ENCODE measurements around the gene GINS1. TPM values are rescaled to one million over a fixed set of nuclear protein-coding genes. Genes with fewer than 3 reads are reported as not detected.
A peak's percentile ranks its signal among the peaks of the same experiment; 100 is the strongest.
"Not testable (repeated sequence)": the region's sequence is repeated elsewhere in the genome, so short reads cannot be mapped to it uniquely, and the experiment has no call there.

Gene GINS1
- total RNA-seq, 1 donor from 2014 or later: 0.58 TPM

DNA sequence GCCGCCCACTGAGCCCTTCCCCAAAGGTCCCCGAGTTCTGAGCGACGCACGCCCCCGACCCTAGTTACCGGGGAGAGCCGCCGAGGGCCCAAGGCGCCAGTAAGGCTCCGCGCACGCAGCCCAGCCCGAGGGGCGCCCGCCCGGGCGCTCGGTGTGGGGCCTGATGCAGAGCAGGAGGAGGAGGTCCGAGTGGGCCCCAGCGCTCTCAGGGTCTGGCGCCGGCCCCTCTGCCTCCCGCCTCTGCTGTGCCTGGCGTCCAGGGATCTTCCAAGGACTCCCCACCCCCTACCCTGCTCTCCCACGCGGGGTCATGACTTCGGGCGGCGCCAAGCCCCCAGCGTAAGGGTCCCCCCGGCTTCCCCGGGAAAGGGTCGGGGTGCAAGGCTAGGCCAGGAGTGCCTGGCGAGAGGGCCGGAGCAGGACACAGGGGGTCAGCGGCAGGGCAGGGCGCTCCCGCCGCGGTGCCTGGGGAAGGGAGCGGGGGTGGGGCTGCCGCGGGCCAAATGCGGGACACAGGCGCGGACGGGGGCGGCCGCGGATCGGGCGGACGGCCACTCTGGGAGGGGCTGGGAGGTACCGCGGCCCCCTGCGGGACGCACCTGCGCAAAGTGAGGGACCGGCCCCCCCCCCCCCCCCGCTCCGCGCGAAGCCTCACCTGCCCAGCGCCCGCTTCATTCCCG, 17.5 kb upstream of the GINS1 start:
- peak; percentile 62 for ATAC-seq

DNA sequence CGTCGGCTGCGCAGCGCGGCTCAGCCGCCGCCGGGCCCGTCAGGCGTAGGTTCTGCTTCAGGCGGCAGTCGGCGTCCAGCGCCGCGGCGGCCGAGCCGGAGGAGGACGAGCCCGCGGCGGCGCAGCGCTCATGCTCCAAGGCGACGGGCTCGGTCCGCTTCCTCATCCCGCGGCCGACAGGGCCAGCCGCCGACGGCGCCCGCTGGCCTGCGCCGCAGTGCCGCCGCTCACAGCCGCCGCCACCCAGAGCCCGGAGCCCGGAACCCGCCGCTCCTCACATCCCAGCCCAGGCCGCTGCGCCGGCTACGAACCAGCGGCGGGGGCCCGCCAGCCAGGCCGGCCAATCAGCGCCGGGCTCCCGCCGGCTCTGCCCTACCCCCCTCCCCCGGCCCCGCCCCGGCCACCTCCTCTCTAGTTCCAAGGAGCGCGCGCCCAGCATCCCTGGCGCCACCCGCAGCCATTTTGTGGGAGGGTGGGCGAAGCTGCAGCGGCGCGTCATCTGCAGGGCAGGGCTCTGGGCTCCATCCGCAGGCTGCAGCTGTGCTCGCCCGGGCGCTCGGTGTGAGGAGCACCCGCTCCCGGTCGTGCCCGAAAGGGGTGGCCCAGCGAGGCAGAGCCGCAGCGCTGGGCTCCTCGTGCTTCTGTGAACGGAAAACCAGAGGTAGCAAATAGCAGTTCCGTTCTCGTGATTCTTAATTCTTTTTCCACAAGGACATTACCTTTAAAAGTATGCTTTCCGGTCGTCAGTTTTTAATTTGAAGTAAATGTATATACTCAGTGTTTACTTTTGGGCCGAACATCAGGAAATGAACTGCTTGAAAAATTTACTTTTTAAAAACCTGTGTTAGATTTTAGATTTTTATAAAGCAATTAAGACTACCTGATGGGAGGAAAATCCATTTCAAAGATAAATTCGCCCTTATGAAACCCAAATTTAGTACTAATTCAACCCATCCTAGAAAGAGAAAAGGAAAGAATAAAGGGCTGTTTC, 16.6 kb upstream of the GINS1 start, which contains the start of gene ABHD12:
Gene ABHD12 (minus strand): TSS at position 298 of the 991 bp plus-strand sequence. CDS start 132 bp downstream, at position 166.
- DNase-seq (ENCODE audit: low spot score): peak; percentile 97
- peak; percentile 95 for ATAC-seq

More for the DNA sequence above, 17.5 kb upstream of the GINS1 start:
- DNase-seq (ENCODE audit: low spot score): peak; percentile 60

DNA sequence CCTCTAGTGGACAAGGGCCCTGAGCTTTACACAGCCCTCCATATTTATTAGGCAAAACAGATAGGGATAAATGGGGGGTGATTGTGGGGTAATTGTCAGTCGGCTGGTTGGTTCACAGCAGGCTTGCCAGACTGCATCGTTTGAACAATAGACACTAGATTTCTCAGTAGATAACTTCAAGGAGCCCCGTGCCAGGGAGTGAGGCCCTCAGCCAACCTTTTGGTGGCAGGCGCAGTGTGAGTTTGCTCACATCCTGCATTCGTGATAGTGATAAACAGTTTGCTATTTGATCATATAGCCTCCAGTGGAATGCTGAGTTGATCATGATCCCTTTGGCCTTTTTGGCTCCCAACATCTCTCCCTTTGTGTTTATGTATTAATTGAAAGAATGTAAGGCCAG, 13.2 kb upstream of the GINS1 start:
- DNase-seq (ENCODE audit: low spot score): no peak
- ATAC-seq: no peak

DNA sequence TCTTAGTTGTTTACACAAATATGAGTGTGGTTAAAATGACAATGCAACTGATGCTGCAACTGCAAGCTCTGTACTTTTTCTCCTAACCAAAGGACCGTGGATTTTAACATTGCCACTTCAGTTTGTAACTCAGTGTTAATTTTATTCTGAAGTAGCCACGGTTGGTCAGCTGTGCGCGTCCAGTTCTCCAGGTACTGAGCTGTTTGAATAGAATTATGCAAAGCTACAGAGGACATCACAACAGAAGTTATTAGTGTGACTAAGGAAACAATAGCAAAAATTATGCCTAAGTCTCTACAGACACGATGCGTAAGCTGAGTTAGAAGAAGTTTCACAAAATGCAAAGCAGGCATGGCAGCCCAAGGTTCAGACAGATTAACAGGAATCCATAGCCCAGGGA, 12.5 kb upstream of the GINS1 start:
- ATAC-seq: no peak
- no peak for DNase-seq (ENCODE audit: low spot score)

DNA sequence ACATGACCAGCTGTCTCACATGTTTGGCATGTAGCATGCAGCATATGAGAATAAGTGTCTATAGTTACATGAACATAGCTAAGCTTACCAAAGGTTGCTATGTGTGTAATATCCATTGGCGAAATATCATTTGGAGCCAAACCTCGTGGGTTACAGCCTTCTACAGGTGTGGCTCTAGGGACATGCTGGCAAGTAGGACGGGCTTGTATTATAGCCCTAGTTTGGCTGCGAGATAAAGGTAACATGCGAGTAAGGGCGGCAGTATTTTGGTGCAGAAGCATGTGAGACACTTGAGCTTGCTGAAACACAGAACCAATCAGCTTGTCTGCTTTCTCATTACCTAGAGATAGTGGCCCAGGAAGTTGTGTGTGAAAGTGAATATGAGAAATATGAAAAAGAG, 10.4 kb upstream of the GINS1 start:
- ATAC-seq: no peak
- no peak for DNase-seq (ENCODE audit: low spot score)

DNA sequence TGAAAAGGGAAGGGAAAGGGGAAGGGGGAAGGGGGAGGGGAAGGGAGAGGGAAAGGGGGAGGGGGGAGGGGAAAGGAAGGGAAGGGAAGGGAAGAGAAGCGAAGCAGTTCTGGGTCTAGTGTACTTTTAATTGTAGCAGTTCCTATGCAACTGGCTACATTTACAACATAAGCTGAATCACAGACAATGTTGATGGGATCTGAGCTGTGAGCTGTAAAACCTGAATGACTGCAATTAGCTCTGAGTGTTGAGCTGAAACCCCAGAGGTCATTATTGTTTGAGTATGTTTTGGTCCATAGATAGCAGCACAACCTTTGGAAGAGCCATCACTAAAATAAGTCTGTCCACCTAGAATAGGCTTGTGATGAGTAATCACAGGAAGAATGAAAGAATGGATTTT, 9.7 kb upstream of the GINS1 start:
- ATAC-seq (no peak), DNase-seq (ENCODE audit: low spot score) (no peak)

DNA sequence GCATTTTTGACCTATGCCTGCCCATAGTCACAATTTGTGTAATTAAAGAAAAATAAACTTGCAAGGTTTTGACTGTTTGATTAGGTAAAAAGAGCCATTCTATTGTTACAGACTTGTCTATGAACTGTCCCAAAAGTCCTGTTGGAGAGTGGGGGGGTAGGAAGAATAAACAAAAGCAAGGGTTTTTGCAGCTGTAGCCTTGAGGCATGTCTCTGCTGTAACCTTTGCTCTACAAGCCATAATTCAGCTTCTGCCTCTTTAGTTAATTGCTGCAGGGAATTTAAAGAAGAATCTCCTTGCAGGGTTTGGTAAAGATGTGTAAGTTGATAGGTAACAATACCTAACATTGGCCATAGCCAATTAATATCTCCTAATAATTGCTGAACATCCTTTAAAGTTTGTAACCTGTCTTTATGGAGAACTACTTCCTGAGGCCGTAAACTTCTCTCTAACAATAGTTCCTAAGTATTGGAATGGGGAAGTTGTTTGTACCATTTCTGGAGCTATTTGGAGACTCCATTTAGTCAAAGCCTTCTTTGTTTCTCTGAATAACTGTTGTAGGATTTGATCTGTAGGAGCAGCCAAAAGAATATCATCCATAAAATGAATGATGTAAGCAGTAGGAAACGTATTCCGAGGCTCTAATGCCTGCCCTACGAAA, 9.0 kb upstream of the GINS1 start:
- ATAC-seq (no peak), DNase-seq (ENCODE audit: low spot score) (no peak)

DNA sequence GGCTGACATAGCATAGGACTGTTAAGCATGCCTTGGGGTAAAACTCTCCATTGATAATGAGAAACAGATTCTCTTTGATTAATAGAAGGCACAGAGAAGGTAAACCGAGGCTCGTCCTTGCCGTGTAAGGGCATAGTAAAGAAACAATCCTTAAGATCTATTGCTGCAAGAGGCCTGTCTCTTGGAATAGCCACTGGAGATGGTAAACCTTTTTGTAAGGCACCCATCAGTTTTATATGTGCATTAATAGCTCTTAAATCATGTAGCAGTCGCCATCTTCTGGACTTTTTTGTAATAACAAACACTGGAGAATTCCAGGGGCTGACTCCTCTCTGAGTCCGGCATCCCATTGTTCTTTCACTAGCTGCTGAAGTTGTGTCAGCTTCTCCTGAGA, 8.4 kb upstream of the GINS1 start:
- ATAC-seq (peak; percentile 96), DNase-seq (ENCODE audit: low spot score) (no peak)

DNA sequence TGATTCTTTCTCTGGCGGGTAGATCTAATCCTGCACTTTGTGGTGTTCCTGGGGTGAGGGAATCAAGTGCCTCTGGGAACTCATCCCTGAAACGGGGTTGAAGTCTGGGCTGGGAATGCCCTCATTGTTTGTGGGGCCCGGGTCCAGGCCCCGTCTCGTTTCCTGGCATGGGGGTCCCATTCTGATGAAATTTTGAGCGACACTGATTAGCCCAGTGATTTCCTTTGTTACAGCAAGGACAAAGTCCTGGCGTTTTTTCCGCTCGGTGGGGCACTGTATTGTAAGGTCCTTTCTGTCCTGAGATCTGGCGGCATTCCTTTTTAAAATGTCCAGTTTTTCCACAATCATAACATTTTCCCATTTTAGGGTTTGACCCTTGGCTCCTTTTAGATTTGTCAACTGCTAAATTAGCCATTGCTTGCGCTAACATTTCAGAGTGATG, 7.2 kb upstream of the GINS1 start:
- not testable (repeated sequence) for ATAC-seq; DNase-seq (ENCODE audit: low spot score)

DNA sequence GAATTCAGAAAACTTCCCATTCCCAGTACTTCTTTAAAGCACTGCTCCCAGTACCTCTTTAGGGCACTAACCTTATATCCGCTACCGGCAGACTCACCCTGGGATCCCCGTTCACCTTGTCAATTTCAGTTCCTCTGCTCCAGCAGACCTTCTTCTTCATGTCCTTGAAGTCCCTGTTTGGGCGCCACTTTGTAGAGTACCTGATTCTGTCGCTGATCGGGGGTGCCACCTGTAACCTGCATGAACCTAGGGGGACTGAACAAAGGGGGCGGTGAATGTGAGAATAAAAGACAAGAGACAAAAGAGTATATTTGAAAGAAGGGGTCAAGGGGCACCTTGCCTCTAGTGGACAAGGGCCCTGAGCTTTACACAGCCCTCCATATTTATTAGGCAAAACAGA, 4.9 kb upstream of the GINS1 start:
- ATAC-seq (no peak), DNase-seq (ENCODE audit: low spot score) (no peak)

DNA sequence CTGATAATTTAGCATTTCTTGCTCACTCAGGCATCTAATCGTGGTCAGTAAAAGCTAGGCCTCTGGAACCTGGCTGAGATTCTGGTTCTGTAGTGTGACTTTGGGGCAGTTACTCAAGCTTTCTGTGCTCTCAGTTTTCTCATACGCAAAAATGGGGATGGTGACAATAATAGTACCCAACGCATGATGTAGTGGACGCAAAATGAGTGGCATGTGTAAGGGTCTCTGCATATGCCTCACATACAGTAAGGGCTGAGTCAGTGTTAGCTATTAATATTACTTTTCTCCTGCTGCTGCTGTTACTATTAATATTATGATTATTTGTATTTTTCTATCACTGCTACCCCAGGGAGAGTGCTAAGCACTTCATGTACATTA, 686 bp downstream of the GINS1 start:
- no peak for ATAC-seq

DNA sequence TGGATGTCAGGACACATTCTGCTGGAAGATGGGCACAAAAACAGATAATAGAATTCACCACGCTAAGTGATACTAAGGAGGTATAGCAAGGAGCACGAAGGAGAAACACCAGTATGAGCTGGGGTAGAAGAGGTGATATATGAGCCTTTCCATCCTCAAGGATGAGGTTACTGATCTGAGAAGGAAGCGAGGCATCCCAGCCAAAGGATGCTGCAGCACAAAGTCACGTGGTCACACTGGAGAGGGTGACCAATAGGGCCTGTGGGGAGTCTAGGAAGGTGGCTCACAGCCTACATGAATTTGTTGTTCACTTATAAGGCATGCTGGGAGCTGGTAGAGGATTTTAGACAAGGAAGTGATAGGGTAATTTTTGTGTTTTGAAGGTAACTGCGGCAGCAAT, 1.4 kb downstream of the GINS1 start:
- DNase-seq (ENCODE audit: low spot score) (no peak), ATAC-seq (no peak)

More for the DNA sequence above, 686 bp downstream of the GINS1 start:
- DNase-seq (ENCODE audit: low spot score): no peak

DNA sequence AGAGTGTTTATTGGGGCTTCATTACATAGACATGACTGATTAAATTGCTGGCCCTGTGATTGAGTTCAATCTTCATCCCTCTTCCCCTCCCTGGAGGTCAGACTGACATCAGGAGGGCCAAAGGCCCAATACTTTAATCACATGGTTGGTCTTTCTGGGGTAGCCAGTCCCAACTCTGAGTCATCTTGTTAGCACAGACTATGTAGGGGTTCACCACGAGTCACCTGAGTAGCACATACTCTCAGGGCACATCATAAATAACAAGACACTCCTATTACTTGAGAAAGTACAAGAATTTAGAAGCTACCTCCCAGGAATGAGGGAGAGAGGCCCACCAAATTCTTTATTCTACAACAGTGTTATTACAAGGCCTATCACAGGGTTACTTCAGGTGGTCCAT, 11.3 kb downstream of the GINS1 start:
- ATAC-seq (no peak), DNase-seq (ENCODE audit: low spot score) (no peak)

DNA sequence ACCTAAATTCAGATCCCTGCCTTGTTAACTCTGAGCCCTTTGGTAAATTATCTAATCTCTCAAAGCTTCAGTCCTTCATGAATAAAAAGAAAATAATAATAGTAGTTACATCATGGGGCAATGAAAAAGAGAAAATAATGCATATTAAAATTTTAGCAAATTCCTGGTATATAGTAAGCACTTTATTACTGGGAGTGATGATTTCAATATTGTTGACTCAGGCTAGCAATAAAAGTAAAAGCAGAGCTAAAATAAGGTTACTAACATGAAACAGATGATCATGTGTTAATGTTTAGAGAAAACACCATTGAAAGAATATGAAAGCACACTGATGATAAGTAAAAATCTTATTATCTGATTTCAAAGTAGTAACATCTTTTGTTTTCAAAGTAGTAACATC, 13.6 kb downstream of the GINS1 start:
- ATAC-seq: no peak
- DNase-seq (ENCODE audit: low spot score): no peak

DNA sequence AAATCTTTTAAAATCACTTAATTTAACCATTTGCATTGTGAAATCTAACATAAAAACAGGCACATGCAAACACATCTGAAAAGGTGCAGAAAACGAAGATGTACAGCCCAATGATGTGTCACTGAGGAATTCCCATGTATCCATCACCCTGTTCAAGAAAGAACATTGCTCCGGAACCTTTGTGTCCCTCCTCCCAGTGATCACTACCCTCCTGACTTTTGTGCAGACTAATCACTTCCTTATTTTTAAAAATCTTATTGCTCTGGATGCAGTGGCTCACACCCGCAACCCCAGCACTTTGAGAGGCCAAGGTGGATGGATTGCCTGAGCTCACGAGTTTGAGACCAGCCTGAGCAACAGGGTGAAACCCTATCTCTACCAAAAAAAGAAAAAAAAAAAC, 14.6 kb downstream of the GINS1 start:
- DNase-seq (ENCODE audit: low spot score) (no peak), ATAC-seq (no peak)

DNA sequence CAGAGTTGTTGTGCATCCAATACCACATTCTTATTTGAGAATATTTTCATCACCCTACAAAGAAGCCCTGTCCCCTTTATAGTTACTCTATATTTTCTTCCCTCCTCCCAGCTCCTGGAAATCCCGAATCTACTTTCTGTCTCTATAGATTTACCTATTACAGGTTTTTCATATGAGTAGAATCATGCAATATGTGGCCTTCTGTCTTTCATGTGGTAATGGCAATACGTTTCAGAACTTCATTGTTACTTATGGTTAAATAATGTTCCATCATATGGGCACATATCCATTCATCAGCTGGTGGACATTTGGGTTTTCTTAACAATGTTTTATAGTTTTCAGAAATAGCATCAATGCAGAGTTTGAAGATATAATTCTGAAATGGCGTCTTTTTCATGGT, 17.1 kb downstream of the GINS1 start:
- DNase-seq (ENCODE audit: low spot score) (no peak), ATAC-seq (no peak)

DNA sequence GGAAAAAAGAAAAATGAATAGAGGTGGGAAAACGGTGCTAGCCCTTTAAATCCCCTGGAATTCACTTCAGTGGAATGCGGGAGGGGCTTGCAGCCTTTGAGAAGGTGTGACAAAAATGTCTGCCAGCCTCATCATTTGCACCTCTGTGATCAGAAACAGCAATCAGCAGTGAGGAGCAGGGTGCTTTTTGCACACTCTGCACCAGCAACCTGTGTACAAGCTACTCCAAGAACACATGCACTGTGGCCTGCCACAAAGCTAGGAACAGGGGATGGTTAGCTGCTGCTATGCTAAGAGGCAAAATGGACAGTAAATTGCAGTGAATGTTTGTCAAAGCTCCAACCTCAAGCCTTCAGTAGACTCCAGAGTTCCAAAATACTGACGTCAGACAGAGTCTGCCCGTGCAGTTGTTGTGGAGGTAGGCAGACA, 29.7 kb downstream of the GINS1 start:
- DNase-seq (ENCODE audit: low spot score): no peak
- ATAC-seq: no peak

DNA sequence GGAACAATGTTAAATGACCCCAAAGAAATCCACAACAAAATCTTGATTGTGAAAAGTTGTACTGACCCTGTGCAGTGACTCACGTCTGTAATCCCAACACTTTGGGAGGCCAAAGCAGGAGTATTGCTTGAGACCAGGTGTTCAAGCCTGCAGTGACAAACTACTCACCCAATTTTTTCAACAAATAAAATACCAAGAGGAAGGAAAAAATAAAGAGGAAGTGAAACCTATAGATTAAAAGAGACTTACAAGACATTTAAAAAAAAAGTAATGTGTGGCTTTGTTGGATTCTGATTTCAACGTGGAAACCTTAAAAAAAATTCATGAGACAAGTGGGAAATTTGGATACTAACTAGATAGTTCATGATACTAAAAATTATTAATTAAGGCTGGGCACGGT, 31.9 kb downstream of the GINS1 start:
- DNase-seq (ENCODE audit: low spot score) (no peak), ATAC-seq (no peak)

DNA sequence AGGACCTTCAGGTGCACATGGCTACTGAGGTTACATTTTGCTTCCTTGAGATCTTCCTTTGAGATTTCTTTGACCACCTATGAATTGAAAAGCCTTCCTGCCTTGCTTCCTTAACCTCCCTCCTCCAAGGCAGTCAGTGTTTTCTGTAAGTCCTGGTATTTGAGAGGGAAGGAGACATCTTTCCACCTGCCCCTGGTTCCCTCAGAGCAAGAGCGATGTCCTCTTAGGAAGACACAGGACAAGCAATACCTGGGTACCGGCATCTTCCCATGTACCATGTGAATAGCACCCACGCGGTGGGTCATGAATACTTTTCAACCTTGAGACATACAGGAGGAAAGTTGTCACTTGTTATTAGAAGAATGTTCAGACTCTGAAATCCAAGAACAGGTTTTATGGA, 37.1 kb downstream of the GINS1 start:
- no peak for DNase-seq (ENCODE audit: low spot score)
- ATAC-seq: no peak

DNA sequence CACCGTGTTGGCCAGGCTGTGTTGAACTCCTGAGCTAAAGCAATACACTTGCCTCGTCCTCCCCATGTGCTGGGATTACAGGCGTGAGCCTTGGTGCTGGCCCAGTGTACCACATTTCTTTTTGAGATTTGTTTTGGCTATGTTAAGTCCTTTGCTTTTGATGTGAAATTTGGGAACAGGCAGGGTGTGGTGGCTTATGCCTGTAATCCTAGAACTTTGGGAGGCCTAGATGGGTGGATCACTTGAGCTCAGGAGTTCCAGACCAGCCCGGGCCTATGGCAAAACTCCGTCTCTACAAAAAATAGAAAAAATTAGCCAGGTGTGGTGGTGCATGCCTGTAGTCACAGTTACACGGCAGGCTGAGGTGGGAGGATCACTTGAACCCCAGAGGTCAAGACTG, 40.2 kb downstream of the GINS1 start:
- no peak for ATAC-seq
- no peak for DNase-seq (ENCODE audit: low spot score)

DNA sequence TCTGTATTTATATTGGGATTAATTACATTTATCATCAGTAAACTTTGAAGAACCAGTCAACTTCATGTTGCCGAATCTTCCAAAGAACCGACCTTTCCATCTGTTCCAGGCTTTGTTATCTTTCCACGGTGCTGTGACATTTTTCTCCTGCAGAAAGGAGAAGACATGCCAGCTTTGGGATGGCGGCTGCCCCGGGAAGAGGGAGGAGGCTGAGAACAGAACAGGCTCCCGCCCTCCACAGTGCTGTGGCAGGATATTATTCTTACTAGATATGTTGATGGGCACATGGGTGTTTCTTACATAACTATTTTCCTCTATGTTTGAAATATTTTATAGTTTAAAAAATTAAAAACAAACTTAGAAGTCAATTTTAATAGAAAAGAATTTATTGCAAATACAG, 44.9 kb downstream of the GINS1 start:
- DNase-seq (ENCODE audit: low spot score) (no peak), ATAC-seq (no peak)
